Thyroid gland (tissue), 4 donors: ENCODE measurements around the gene LCN12.

Experiments used
- POLR2A ChIP-seq, 2 donors: fragments of 450-650 bp; IDR thresholded peaks; one replicate each; pipeline ENCODE4 v1.6.1; 2017; ENCODE audit warnings: antibody characterized with exemption in 2 of 2, mild to moderate bottlenecking in 2 of 2, moderate library complexity in 1 of 2
- TF ChIP-seq, protein P1 (sequence below), 6 experiments: fragments of 200-600 bp in 3 of 6; fragments of 450-650 bp in 3 of 6; sonication (generic) in 3 of 6; IDR thresholded peaks; one replicate each; pipeline ENCODE4 v1.5.1; 2016 to 2019; ENCODE audit warnings: antibody characterized with exemption in 6 of 6, mild to moderate bottlenecking in 2 of 6, inconsistent platforms in 1 of 6, moderate library complexity in 1 of 6

DNA sequence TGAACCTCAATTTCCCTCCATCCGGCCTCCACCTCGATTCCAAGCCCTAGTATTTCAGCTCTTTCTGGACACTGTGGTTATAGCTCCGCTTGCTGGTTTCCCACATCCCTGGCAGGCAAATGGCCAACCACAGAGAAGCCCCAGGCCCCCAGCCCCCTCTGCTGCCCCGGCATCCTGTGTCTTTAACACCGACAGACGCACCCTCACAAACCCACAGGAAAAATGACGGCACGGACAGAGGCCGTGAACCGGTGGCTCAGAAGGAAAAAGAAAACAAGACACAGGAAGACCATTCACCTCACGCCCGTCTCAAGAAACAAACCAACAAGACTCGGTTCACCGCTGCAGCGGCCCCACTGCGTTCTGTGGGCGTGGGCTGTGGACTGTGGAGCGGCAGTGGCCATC lies 45.8 kb downstream of the LCN12 start:
- TF ChIP-seq, protein P1, sequence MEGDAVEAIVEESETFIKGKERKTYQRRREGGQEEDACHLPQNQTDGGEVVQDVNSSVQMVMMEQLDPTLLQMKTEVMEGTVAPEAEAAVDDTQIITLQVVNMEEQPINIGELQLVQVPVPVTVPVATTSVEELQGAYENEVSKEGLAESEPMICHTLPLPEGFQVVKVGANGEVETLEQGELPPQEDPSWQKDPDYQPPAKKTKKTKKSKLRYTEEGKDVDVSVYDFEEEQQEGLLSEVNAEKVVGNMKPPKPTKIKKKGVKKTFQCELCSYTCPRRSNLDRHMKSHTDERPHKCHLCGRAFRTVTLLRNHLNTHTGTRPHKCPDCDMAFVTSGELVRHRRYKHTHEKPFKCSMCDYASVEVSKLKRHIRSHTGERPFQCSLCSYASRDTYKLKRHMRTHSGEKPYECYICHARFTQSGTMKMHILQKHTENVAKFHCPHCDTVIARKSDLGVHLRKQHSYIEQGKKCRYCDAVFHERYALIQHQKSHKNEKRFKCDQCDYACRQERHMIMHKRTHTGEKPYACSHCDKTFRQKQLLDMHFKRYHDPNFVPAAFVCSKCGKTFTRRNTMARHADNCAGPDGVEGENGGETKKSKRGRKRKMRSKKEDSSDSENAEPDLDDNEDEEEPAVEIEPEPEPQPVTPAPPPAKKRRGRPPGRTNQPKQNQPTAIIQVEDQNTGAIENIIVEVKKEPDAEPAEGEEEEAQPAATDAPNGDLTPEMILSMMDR (IDR thresholded peaks at IDR 0.05): no peak
- TF ChIP-seq POLR2A (IDR thresholded peaks at IDR 0.05): no peak
